ENCODE results near the gene STK17A. TPM values are rescaled to one million over a fixed set of nuclear protein-coding genes. Genes with fewer than 3 reads are reported as not detected.

The STK17A gene
- total and polyA plus RNA-seq, 2 of the 8 experiments (the other 6 are each of a cell fraction or from before 2014, with no cell fraction given), result 2.2 to 12.2 TPM

DNA sequence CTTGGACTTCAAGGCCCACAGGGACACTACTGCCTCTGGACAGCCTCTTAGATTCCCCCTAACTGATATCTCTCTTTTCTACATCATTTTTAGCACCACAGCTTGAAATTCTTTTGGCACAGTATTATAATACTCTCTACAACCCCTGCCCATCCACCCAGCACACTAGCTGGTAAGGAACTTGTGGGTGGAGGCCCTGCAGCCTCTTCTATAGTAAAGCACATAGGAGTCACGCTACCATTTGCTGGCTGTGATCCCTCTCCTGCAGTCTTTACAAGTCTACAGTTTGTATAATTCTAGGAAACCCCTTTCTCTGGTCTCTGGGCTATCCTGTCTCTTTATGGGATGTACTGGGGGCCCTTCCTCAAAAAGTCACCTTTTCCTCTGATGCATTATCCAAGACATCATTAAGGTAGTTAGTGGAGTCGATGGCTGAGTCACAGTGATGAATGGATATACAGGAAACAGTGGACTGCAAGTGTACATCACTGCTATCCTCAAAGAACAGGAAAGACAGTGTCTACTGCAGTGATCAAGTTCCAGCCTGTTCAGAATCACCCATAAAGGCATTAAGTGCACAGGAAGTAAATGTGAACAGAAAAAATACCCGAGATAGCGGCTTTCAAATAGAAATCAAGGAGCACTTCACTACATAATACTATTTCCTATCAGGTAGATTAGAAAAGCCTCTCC lies 54.4 kb downstream of the STK17A start:
- Histone ChIP-seq H3K9me3 (ENCODE audit: insufficient read depth in 2 of 2, low read depth in 1 of 2, low read length in 1 of 2) (no peaks in the 10 kb centered on the region), H3K14ac (ENCODE audit: insufficient read length) (no peak overlapping the region), H3K27me3 (replicated peaks in 1 of 4; ENCODE audit: control insufficient read depth in 3 of 4, extremely low read depth in 1 of 4, insufficient read depth in 3 of 4, low read length in 3 of 4) (no peaks in the 10 kb centered on the region), H3K79me1 (ENCODE audit: low read depth, low read length) (no peaks in the 10 kb centered on the region), H4K8ac (ENCODE audit: extremely low read depth, insufficient read depth, low read length) (no peak overlapping the region), H3K56ac (replicated peaks; ENCODE audit: insufficient read length, low read depth, low read length) (no peak overlapping the region), H3K36me3 (ENCODE audit: control insufficient read depth in 2 of 4, insufficient read depth in 4 of 4, low read length in 3 of 4) (peaks cover 0 to 67% (median 41%) of the 10 kb centered on the region in 4 experiments; a peak in 7 of 8 replicates), H2BK12ac (ENCODE audit: low read depth, low read length) (no peak overlapping the region), H2BK15ac (ENCODE audit: low read length) (no peak overlapping the region), H3K4ac (replicated peaks; ENCODE audit: insufficient read length, low read depth, low read length) (no peak overlapping the region), H4K91ac (replicated peaks; ENCODE audit: insufficient read length, low read length) (no peak overlapping the region), H3K4me3 (ENCODE audit: extremely low read depth in 1 of 4, insufficient read depth in 2 of 4, low read depth in 3 of 4, low read length in 4 of 4) (no peak overlapping the region), H2BK120ac (replicated peaks; ENCODE audit: low read depth, low read length) (no peak overlapping the region), H3K79me2 (ENCODE audit: control insufficient read depth in 1 of 2, insufficient read depth in 2 of 2, low read length in 2 of 2) (no peaks in the 10 kb centered on the region), H3K27ac (ENCODE audit: low read depth, low read length) (no peak overlapping the region), H2BK20ac (ENCODE audit: low read length) (no peak overlapping the region), H3K4me1 (replicated peaks in 1 of 4; ENCODE audit: control insufficient read depth in 3 of 4, insufficient read depth in 4 of 4, low read length in 3 of 4) (no peaks in the 10 kb centered on the region), H4K5ac (ENCODE audit: insufficient read length, low read depth, low read length) (no peak overlapping the region), H4K20me1 (replicated peaks in 1 of 2; ENCODE audit: control insufficient read depth in 1 of 2, insufficient read depth in 2 of 2, low read length in 2 of 2) (peaks cover 0 to 1% of the 10 kb centered on the region in 2 experiments), H3K23me2 (ENCODE audit: low read depth, low read length) (no peaks in the 10 kb centered on the region), H2BK5ac (ENCODE audit: low read depth, low read length) (no peak overlapping the region), H2AK5ac (ENCODE audit: low read depth, low read length) (no peak overlapping the region), H2AFZ (ENCODE audit: low read length) (no peak overlapping the region), H3K23ac (ENCODE audit: insufficient read length) (no peak overlapping the region), H3K9ac (replicated peaks in 1 of 4; ENCODE audit: extremely low read depth in 1 of 4, low read depth in 3 of 4, low read length in 3 of 4) (no peak overlapping the region), H3K18ac (ENCODE audit: extremely low read depth, low read length) (no peak overlapping the region), H3K4me2 (ENCODE audit: insufficient read depth in 1 of 2, low read depth in 2 of 2, low read length in 2 of 2) (no peak overlapping the region)
- ChIA-PET POLR2A (ENCODE audit: partially characterized antibody) (no interaction called here), CTCF (ENCODE audit: partially characterized antibody) (interaction anchor here (0.6 to 0.9 kb wide), 3 partner anchors 125 to 238 kb away, joined by 3 read pairs; no protein-coding TSS in a partner anchor)
- 91% methylated on average over 4 of the region's 4 CpGs; no CpG with 5 or more reads in 1 of the 2 experiments for WGBS, 2 experiments (ENCODE audit: extremely low coverage in 1 of 2, insufficient coverage in 1 of 2, insufficient read length in 1 of 2, insufficient replicate concordance in 2 of 2, low coverage in 1 of 2, low lambda C conversion rate in 2 of 2, missing lambda C conversion rate in 1 of 2)
- DNase-seq (ENCODE audit: low read depth in 1 of 2, low spot score in 2 of 2), result no peak
- FAIRE-seq, result no peak
- TF ChIP-seq TBP (IDR thresholded peaks at IDR 0.05; ENCODE audit: low read depth, low read length) (no peak), ZNF274 (IDR thresholded peaks at IDR 0.05; ENCODE audit: borderline replicate concordance, extremely low read depth, low read length) (no peak), SP1 (IDR thresholded peaks at IDR 0.05; ENCODE audit: low read depth, low read length) (no peak), RXRA (IDR thresholded peaks at IDR 0.05; ENCODE audit: insufficient read depth, low read depth, low read length) (no peak), RAD21 (IDR thresholded peaks at IDR 0.05 in 1 of 2, conservative IDR thresholded peaks at IDR 0.05 in 1 of 2; ENCODE audit: low read depth in 2 of 2, low read length in 2 of 2) (no peak), SP4 (IDR thresholded peaks at IDR 0.05; ENCODE audit: low read length) (no peak), BRCA1 (IDR thresholded peaks at IDR 0.05; ENCODE audit: low read depth, low read length) (no peak), TAF7 (optimal IDR thresholded peaks at IDR 0.05; ENCODE audit: borderline replicate concordance, low read depth, low read length) (no peak), JUN (IDR thresholded peaks at IDR 0.05; ENCODE audit: low read depth, low read length) (no peak), CREB1 (IDR thresholded peaks at IDR 0.05) (no peak), MAFK (IDR thresholded peaks at IDR 0.05; ENCODE audit: low read depth, low read length) (no peak), RBBP5 (IDR thresholded peaks at IDR 0.05; ENCODE audit: borderline replicate concordance, low read depth, low read length) (no peak), CEBPB (IDR thresholded peaks at IDR 0.05; ENCODE audit: low read depth, low read length) (no peak), BCL11A (IDR thresholded peaks at IDR 0.05; ENCODE audit: low read depth in 2 of 2, low read length in 2 of 2) (no peak), ASH2L (IDR thresholded peaks at IDR 0.05; ENCODE audit: low read length) (no peak)
